Amniotic epithelial cell (primary cell): ENCODE results near the gene CHCHD6.

Experiments
- DNase-seq: peaks from one replicate; pipeline ENCODE4 v3.0.0-alpha.2; 2010; ENCODE audit warnings: low read depth

CHCHD6 gene

GRCh38 chr3:126704494-126705214, 614 bp downstream of the CHCHD6 start:
- DNase-seq = peak; percentile 3

GRCh38 chr3:126706631-126707030, 2.6 kb downstream of the CHCHD6 start:
- DNase-seq = no peak

DNA sequence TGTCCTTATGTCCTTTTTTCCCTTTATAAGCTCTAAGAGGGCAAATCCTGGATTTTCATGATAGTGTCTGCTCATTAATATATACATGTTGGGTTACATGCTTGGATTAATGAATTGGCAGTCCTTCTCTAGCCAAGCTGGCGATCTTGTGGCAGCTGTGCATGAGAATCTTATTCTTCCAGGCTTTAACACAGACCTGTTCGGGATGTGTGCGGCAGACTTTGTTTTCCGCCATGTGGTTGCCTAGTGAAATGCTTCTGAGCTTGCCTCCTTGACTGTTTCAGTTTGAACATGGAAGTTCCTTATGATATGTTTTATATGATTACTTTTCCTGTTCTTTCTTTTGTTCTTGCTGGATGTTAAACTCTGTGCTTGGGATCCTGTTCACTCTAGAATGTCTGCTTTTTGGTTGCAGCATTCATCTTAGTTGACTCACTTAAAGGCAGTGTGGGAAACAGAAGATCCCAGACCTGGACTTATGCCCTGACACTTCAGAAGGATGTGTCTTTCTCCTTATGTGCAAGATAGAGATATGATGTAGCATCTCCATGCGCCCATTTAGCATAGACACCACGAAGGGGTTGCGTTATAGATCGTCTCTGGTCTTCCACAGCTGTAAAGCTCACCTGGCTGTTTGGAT, 7.2 kb downstream of the CHCHD6 start:
- peak; percentile 48 for DNase-seq

- no peak for DNase-seq
Observed at GRCh38 chr3:126713199-126713598, 9.2 kb downstream of the CHCHD6 start.

GRCh38 chr3:126714276-126714900, 10.3 kb downstream of the CHCHD6 start:
- no peak for DNase-seq

- DNase-seq = no peak
Observed at GRCh38 chr3:126714921-126715320, 10.9 kb downstream of the CHCHD6 start.

DNA sequence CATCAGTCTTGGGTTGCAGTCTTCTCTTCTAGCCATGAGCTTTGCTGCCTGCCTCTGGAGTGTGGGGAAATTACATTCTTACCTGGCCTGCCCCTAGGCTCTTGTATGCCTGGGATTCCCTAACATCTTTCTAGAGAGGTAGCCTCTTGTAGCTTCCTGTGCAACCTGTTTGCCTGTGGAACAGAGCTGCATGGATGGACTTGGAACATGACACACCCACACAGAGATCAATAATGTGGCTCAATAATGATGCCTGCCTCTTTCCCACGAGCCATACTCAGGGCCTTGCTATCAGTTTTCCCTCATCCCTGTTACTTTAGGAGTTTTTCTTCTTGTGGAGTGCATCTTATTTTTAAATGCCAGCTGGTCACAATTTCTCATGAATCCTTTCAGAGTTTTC, 11.4 kb downstream of the CHCHD6 start:
- no peak for DNase-seq

DNA sequence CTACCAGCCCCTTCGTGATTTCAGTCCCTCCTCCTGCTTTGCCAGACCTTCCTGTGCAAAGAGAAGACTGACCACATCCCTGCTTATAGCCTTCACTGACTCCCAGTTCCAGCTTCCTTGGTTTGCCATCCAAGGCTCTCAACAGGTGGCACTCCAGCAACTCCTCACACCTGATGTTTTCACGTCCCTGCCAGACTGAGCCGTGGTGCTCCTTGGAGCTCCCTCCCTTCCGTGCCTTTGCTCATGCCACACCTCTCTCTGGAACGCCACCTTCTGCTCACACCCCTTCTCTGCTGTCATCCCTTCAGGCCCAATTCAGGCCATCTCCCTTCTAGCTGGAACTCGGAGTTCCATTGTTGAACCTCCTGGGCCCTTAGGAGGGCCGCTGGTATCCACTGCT, 12.0 kb downstream of the CHCHD6 start:
- DNase-seq = no peak

DNA sequence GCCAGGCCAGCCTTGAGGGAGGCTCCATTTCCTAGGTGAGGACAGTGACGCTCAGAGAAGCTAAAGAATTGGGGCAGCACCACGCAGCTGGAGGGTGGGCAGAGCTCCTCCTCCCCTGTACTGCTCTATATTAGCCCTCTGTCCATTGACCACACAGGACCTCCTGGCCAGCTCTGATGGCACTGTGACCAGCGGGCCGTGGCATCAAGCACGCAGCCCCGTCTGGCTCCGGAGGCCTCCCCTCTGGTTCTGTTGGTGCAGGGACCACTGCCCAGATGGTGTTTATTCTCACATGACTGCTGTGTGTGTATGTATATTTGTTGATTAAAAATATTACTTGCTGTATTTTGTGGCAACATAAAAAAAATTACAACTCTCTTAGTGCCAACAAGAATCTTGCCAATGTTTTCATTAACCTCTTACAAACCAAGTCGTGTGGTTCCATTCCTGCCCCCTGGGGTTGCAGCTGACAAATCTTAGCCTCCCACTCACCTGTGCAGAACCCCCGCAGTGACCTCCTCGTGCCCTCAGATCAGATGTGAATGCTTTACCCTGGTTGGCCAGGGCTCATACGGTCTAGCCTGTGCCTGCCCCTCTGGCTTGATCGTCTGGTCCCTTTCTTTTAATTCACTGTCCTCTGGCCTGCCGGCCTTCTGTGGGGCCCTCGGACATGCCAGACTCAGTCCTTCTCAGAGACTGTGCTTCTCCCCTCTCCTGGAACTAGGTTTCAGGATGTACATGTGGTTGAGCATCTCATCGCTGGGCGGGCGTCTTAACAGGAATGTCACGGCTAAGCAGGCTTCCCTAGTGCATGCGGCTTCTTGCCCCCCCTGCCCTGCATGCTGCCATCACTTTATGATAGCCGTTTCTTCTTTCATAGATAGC, 14.8 kb downstream of the CHCHD6 start:
- no peak for DNase-seq

GRCh38 chr3:126720596-126720995, 16.6 kb downstream of the CHCHD6 start:
- DNase-seq = no peak

- no peak for DNase-seq
Observed at GRCh38 chr3:126721246-126721645, 17.2 kb downstream of the CHCHD6 start.

- DNase-seq = no peak
Observed at GRCh38 chr3:126723237-126723636, 19.2 kb downstream of the CHCHD6 start.

DNA sequence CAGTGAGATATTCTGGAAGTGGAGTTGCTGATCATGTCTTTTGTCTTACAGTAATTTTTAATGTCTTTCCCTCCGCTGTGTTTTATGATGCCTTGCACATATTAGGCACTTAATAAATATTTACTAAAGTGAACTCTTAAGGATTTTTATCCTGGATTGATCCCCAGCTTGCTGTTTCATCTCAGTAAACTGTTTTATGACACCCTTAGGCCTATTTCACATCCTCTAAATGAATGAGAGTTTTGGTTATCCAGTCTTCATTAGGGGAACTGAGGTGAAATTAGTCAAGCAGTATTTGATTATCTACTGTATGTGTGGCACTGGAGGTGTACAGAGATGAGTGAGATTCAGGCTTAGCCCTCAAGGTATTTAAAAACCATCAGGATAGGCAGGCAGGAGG, 19.8 kb downstream of the CHCHD6 start:
- no peak for DNase-seq

DNA sequence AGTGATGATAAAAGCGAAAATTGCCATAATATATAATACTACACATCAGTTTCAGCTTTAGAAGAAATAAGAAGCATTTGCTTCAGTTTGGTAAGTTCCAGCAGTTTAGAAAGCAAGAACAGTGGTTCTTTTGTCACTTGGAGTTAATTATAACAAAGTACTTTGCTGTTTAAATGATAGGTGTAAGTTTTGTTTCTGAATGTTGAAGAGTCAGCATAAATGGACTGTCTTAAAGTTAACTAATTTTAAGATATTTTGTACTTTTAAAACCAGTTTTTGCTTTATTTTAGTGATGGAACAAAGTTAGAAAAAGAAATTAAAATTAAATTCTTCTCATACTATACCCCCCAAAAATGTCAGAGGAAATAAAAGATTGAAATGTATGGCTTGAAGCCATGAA, 24.6 kb downstream of the CHCHD6 start:
- no peak for DNase-seq

DNA sequence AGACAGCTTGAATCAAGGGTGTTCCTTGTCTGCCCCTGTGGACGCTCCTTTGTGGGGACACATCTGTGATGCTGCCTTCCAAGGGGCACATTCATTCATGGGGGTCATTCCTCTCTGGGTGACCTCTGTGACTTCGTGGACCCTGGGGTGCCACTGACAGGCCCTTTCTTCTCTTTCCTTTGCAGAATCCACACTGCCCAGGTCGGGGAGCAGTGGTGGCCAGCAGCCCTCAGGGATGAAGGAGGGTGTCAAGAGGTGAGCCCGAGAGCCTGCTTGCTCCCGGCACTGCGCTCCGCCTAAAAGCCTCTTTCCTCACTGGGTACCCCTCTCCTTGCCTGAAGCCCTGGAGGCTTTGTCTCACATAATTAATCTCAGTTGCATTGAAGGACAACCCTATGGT, 26.3 kb downstream of the CHCHD6 start:
- DNase-seq = no peak

- no peak for DNase-seq
Observed at GRCh38 chr3:126731044-126731443, 27.0 kb downstream of the CHCHD6 start.

- DNase-seq = no peak
Observed at GRCh38 chr3:126732281-126733060, 28.4 kb downstream of the CHCHD6 start.

DNA sequence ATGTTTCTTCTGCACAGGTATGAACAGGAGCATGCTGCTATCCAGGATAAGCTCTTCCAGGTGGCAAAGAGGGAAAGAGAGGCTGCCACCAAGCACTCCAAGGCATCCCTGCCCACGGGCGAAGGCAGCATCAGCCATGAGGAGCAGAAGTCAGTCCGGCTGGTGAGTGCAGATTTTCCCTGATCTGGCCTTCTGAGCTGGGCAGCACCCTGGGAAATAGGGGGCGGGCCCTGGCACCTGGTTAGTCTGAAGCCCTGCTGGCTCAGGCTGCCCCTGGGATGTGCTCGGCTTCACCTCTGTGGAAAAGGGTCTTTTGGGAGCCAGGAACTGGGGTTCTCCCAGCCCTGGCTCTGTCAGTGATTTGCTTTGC, 29.0 kb downstream of the CHCHD6 start:
- DNase-seq = no peak

GRCh38 chr3:126734106-126734723, 30.2 kb downstream of the CHCHD6 start:
- DNase-seq = no peak

- no peak for DNase-seq
Observed at GRCh38 chr3:126737527-126737926, 33.5 kb downstream of the CHCHD6 start.

GRCh38 chr3:126742057-126742456, 38.0 kb downstream of the CHCHD6 start:
- no peak for DNase-seq
